Liver (tissue), 9 donors: Measurements from ENCODE around the gene ZNF501. TPM values are rescaled to one million over a fixed set of nuclear protein-coding genes. Genes with fewer than 3 reads are reported as not detected.

ENCODE experiments used
- DNase-seq: peaks from one replicate; pipeline ENCODE4 v3.0.0-alpha.2; 2017; ENCODE audit warnings: low spot score
- H3K27ac ChIP-seq, 2 donors: one replicate each; pipeline ENCODE4 v1.7.0; 2013; ENCODE audit warnings: inconsistent platforms in 2 of 2, low read length in 2 of 2, control low read depth in 1 of 2, low read depth in 1 of 2, mild to moderate bottlenecking in 1 of 2
- H3K27me3 ChIP-seq, 4 donors: one replicate each; pipeline versions ENCODE4 v1.6.1 to v1.7.0; 2013; ENCODE audit warnings: low read length in 3 of 4, inconsistent platforms in 1 of 4, mild to moderate bottlenecking in 1 of 4, moderate library complexity in 1 of 4; ENCODE audit not compliant: control insufficient read depth in 4 of 4, insufficient read depth in 4 of 4
- H3K36me3 ChIP-seq, 4 donors: one replicate each; pipeline versions ENCODE4 v1.6.1 to v1.7.0; 2013; ENCODE audit warnings: low read length in 3 of 4, mild to moderate bottlenecking in 3 of 4, low read depth in 1 of 4, moderate library complexity in 1 of 4; ENCODE audit not compliant: control insufficient read depth in 4 of 4, insufficient read depth in 3 of 4
- H3K4me1 ChIP-seq, 4 donors: one replicate each; pipeline versions ENCODE4 v1.6.1 to v1.7.0; 2013; ENCODE audit warnings: low read length in 3 of 4, mild to moderate bottlenecking in 3 of 4, moderate library complexity in 1 of 4; ENCODE audit not compliant: control insufficient read depth in 4 of 4, insufficient read depth in 4 of 4
- H3K4me3 ChIP-seq, 3 donors: one replicate each; pipeline versions ENCODE4 v1.6.1 to v1.7.0; 2013; ENCODE audit warnings: low read length in 3 of 3, control low read depth in 1 of 3, low read depth in 1 of 3, mild to moderate bottlenecking in 1 of 3
- H3K9ac ChIP-seq, 2 donors: one replicate each; pipeline ENCODE4 v1.7.0; 2013; ENCODE audit warnings: low read length in 2 of 2, mild to moderate bottlenecking in 2 of 2, moderate library complexity in 2 of 2, control low read depth in 1 of 2, low read depth in 1 of 2
- H3K9me3 ChIP-seq, 4 donors: one replicate each; pipeline versions ENCODE4 v1.6.1 to v1.7.0; 2013; ENCODE audit warnings: low read length in 3 of 4; ENCODE audit not compliant: control insufficient read depth in 4 of 4
- CTCF ChIP-seq: fragments of 150-350 bp; IDR thresholded peaks from 2 replicates; pipeline ENCODE4 v1.5.1; 2017; ENCODE audit warnings: improper control_type of control experiment, low read depth, low read length; ENCODE audit not compliant: missing input control
- EGR1 ChIP-seq, 2 donors: IDR thresholded peaks; 2 replicates each; pipeline ENCODE4 v1.6.1; 2016 to 2018; ENCODE audit warnings: antibody characterized with exemption in 2 of 2, low read depth in 2 of 2
- FOXA2 ChIP-seq: IDR thresholded peaks from 2 replicates; pipeline ENCODE4 v1.6.1; 2016; ENCODE audit warnings: antibody characterized with exemption
- HNF4A ChIP-seq, 2 donors: conservative IDR thresholded peaks; 2 replicates each; pipeline ENCODE4 v1.6.1; 2016; ENCODE audit warnings: antibody characterized with exemption in 2 of 2, mild to moderate bottlenecking in 2 of 2
- HNF4G ChIP-seq: IDR thresholded peaks from 2 replicates; pipeline ENCODE4 v1.6.1; 2016; ENCODE audit warnings: antibody characterized with exemption
- JUND ChIP-seq, 2 donors: IDR thresholded peaks; 2 replicates each; pipeline ENCODE4 v1.6.1; 2016; ENCODE audit warnings: antibody characterized with exemption in 2 of 2
- NR2F2 ChIP-seq: IDR thresholded peaks from 2 replicates; pipeline ENCODE4 v1.6.1; 2016; ENCODE audit warnings: antibody characterized with exemption
- RAD21 ChIP-seq, 2 donors: IDR thresholded peaks; 2 replicates each; pipeline ENCODE4 v1.6.1; 2016; ENCODE audit warnings: antibody characterized with exemption in 2 of 2, mild to moderate bottlenecking in 2 of 2
- REST ChIP-seq: IDR thresholded peaks from 2 replicates; pipeline ENCODE4 v1.6.1; 2016; ENCODE audit warnings: antibody characterized with exemption, mild to moderate bottlenecking
- SP1 ChIP-seq: IDR thresholded peaks from 2 replicates; pipeline ENCODE4 v1.6.1; 2018; ENCODE audit warnings: antibody characterized with exemption, mild to moderate bottlenecking
- TAF1 ChIP-seq: conservative IDR thresholded peaks from 2 replicates; pipeline ENCODE4 v1.6.1; 2016; ENCODE audit warnings: antibody characterized with exemption, mild to moderate bottlenecking
- ZBTB33 ChIP-seq: IDR thresholded peaks from 2 replicates; pipeline ENCODE4 v1.6.1; 2016; ENCODE audit warnings: antibody characterized with exemption
- WGBS: extraction: QIAGEN DNeasy Blood & Tissue Kit; methylation state at CpG from one replicate; pipeline ENCODE4 v1.1.7; 2013; 5-methylcytosine and 5-hydroxymethylcytosine counted together
- polyA plus RNA-seq, 2 donors: library from polyadenylated mRNA; stranded (reverse) in 1 of 2; unstranded in 1 of 2; fragments of 200-250 nt in 1 of 2; fragments of >200 nt in 1 of 2; fragmentation: Nextera tagmentation in 1 of 2; extraction: Ambion mirVana in 1 of 2; gene quantifications; one replicate each; pipeline versions ENCODE4 v1.2.1 to v1.2.3, GENCODE V29; 2013 to 2015
- total RNA-seq, 2 donors: library from RNA; depleted of rRNA; stranded (reverse); fragments of >200 nt; gene quantifications; one replicate each; pipeline ENCODE4 v1.2.3, GENCODE V29; 2014
- TF ChIP-seq, protein P1 (sequence below): IDR thresholded peaks from 2 replicates; pipeline ENCODE4 v1.6.1; 2016; ENCODE audit warnings: antibody characterized with exemption
- TF ChIP-seq, protein P2 (sequence below): IDR thresholded peaks from 2 replicates; pipeline ENCODE4 v1.6.1; 2016; ENCODE audit warnings: antibody characterized with exemption
- donor health status: healthy.
- donor health status: healthy.
- donor health status: healthy.
- donor health status: healthy.
- donor health status: healthy.

Gene ZNF501
- total and polyA plus RNA-seq, 4 donors, result 0.44 to 1.6 (median 0.77) TPM

GRCh38 chr3:44734646-44735168 is 5.3 kb downstream of the ZNF501 start:
- TF ChIP-seq JUND (IDR thresholded peaks at IDR 0.05) (no peak), ZBTB33 (no peak), HNF4G (no peak), TAF1 (no peak), EGR1 (IDR thresholded peaks at IDR 0.05; ENCODE audit: low read depth in 2 of 2) (no peak), REST (no peak), CTCF (no peak), HNF4A (conservative IDR thresholded peaks at IDR 0.05) (no peak), NR2F2 (no peak), FOXA2 (no peak), RAD21 (IDR thresholded peaks at IDR 0.05) (no peak)
- TF ChIP-seq, protein P1, sequence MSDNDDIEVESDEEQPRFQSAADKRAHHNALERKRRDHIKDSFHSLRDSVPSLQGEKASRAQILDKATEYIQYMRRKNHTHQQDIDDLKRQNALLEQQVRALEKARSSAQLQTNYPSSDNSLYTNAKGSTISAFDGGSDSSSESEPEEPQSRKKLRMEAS, result no peak
- TF ChIP-seq, protein P2, sequence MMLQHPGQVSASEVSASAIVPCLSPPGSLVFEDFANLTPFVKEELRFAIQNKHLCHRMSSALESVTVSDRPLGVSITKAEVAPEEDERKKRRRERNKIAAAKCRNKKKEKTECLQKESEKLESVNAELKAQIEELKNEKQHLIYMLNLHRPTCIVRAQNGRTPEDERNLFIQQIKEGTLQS, result no peak
- no peak for DNase-seq
- H3K36me3 ChIP-seq, result peaks cover 0 to 18% (median 10%) of the 10 kb centered on the region in 4 donors
- H3K27ac ChIP-seq, result no peak overlapping the region
- peaks cover 33 to 74% (median 66%) of the 10 kb centered on the region in 4 donors for H3K9me3 ChIP-seq
- H3K9ac ChIP-seq, result no peak overlapping the region
- 77% methylated on average over 3 of the region's 3 CpGs for WGBS
- H3K27me3 ChIP-seq, result no peaks in the 10 kb centered on the region
- H3K4me3 ChIP-seq, result peak overlapping the region in 2 of 3 donors; percentile 7 to 35
- peaks cover 0 to 2% (median 0%) of the 10 kb centered on the region in 4 donors for H3K4me1 ChIP-seq

DNA sequence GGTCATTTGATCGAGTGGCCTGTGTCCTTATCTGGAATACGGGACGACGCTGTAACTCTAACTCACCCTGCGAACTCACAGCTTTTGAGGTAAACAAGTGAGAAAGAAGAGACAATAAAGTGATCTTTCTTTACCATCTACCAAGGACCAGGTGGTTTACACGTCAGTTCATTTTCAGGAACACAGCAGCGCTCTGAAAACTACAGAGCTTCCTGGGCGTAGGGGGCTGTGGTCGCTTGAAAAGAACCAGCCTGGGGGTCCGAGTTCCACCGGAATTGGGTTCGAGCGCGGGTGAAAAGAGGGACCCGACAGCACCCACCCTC is 31.6 kb downstream of the ZNF501 start:
- peaks cover 0 to 11% (median 8%) of the 10 kb centered on the region in 4 donors for H3K9me3 ChIP-seq
- peaks cover 0 to 3% (median 0%) of the 10 kb centered on the region in 4 donors for H3K27me3 ChIP-seq
- H3K9ac ChIP-seq, result peak overlapping the region; percentile 71 to 82
- WGBS, result 1% methylated on average over 15 of the region's 15 CpGs
- peak overlapping the region; percentile 68 to 90 (median 72) for H3K4me3 ChIP-seq
- H3K27ac ChIP-seq, result peak overlapping the region; percentile 59 to 67
- TF ChIP-seq ZBTB33, result no peak
- no peak for TF ChIP-seq NR2F2
- no peak for TF ChIP-seq TAF1
- no peak for TF ChIP-seq SP1
- no peak for TF ChIP-seq REST
- no peak for DNase-seq
- peaks cover 0 to 11% (median 0%) of the 10 kb centered on the region in 4 donors for H3K36me3 ChIP-seq
- peaks cover 3 to 13% (median 8%) of the 10 kb centered on the region in 4 donors for H3K4me1 ChIP-seq
